ENCODE measurements around the gene APOD.
A peak's percentile ranks its signal among the peaks of the same experiment; 100 is the strongest.

Gene APOD

GRCh38 chr3:195551381-195551978, 32.3 kb downstream of the APOD start:
- DNase-seq = no peak

- peak in 2 of 5 donors; percentile 15 to 39 for DNase-seq
These were observed 33.0 kb downstream of the APOD start for GRCh38 chr3:195550723-195551122.

- peak; percentile 69 to 85 (median 79) for DNase-seq
These were observed 33.7 kb downstream of the APOD start for GRCh38 chr3:195549931-195550519.

- DNase-seq = no peak
These were observed 34.8 kb downstream of the APOD start for GRCh38 chr3:195548987-195549386.

GRCh38 chr3:195548501-195548900, 35.2 kb downstream of the APOD start:
- no peak for DNase-seq

GRCh38 chr3:195548006-195548405, 35.7 kb downstream of the APOD start:
- DNase-seq = no peak

GRCh38 chr3:195546130-195546560, 37.6 kb downstream of the APOD start:
- DNase-seq = no peak

GRCh38 chr3:195544634-195545033, 39.1 kb downstream of the APOD start:
- DNase-seq = no peak

- DNase-seq = no peak
These were observed 39.6 kb downstream of the APOD start for GRCh38 chr3:195544230-195544536.

GRCh38 chr3:195543500-195544229, 40.1 kb downstream of the APOD start:
- no peak for DNase-seq

- DNase-seq = peak; percentile 87 to 94 (median 90)
These were observed 40.8 kb downstream of the APOD start, which contains the start of gene PPP1R2 for GRCh38 chr3:195542698-195543499. Gene PPP1R2 (minus strand): TSS chr3:195543325. CDS start chr3:195543025, 300 bp downstream.

GRCh38 chr3:195542316-195542697, 41.4 kb downstream of the APOD start:
- no peak for DNase-seq

- no peak for DNase-seq
These were observed 43.2 kb downstream of the APOD start for GRCh38 chr3:195540511-195540910.

- peak in 1 of 5 donors; percentile 45 for DNase-seq
These were observed 43.7 kb downstream of the APOD start for GRCh38 chr3:195540027-195540426.

GRCh38 chr3:195539479-195539878, 44.3 kb downstream of the APOD start:
- DNase-seq = no peak

- peak in 3 of 5 donors; percentile 26 to 76 (median 26) for DNase-seq
These were observed 45.7 kb downstream of the APOD start for GRCh38 chr3:195537995-195538394.

GRCh38 chr3:195535293-195535692, 48.4 kb downstream of the APOD start:
- DNase-seq = no peak

GRCh38 chr3:195532834-195533233, 50.9 kb downstream of the APOD start:
- DNase-seq = no peak

- no peak for DNase-seq
These were observed 51.4 kb downstream of the APOD start for GRCh38 chr3:195532345-195532744.

GRCh38 chr3:195531683-195532082, 52.1 kb downstream of the APOD start:
- DNase-seq = no peak

GRCh38 chr3:195526492-195526891, 57.2 kb downstream of the APOD start:
- DNase-seq = no peak

GRCh38 chr3:195524171-195524896, 59.4 kb downstream of the APOD start:
- peak in 1 of 5 donors; percentile 30 for DNase-seq
